ENCODE results near the gene TTC23. TPM values are rescaled to one million over a fixed set of nuclear protein-coding genes. Genes with fewer than 3 reads are reported as not detected.
A peak's percentile ranks its signal among the peaks of the same experiment; 100 is the strongest.

TTC23 gene
- total RNA-seq, 1 donor from 2014 or later = 23.1 TPM

DNA sequence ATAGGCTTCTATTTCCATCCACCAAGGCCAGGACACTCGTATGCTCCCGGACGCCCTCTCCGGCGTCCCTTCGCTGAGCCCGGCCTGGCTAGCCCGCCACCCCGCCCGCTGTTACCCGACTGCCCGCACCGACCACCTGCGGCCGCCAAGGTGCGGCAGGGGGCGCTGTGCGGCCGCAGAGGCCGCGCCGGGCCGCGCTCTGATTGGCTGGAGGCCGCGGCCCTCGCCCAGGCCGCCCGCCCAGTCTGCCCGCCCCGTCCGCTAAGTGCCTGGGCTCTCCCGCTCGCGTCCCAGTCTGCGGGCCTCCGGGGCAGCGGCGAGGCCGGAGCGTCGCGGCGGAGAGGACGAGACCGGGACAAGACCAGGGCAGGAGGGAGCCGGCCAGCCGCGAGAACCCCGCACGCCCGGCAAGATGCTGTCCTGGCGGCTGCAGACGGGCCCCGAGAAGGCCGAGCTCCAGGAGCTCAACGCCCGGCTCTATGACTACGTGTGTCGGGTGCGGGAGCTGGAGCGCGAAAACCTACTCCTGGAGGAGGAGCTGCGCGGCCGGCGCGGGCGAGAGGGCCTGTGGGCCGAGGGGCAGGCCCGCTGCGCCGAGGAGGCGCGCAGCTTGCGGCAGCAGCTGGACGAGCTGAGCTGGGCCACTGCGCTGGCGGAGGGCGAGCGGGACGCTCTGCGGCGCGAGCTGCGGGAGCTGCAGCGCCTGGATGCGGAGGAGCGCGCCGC, 144.4 kb downstream of the TTC23 start, which contains the start of gene SYNM:
TSS of gene SYNM (plus strand) at position 293 of the 726 bp plus-strand sequence. CDS start at position 413, 120 bp downstream.
- H3K4me3 Mint-ChIP-seq (ENCODE audit: unreplicated experiment) = peak within 1 kb of the TSS; percentile 71
- peaks cover 10% of the 10 kb centered on the region for H3K27me3 Mint-ChIP-seq (ENCODE audit: unreplicated experiment)
- peaks cover 16% of the 10 kb centered on the region for H3K4me1 Mint-ChIP-seq (ENCODE audit: unreplicated experiment)
- peak; percentile 91 for DNase-seq (ENCODE audit: extremely low spot score, unreplicated experiment)
- H3K27ac Mint-ChIP-seq (ENCODE audit: unreplicated experiment) = no peak within 1 kb of the TSS
- no peaks in the 10 kb centered on the region for H3K9me3 Mint-ChIP-seq (ENCODE audit: unreplicated experiment)
- TF ChIP-seq, protein P1, sequence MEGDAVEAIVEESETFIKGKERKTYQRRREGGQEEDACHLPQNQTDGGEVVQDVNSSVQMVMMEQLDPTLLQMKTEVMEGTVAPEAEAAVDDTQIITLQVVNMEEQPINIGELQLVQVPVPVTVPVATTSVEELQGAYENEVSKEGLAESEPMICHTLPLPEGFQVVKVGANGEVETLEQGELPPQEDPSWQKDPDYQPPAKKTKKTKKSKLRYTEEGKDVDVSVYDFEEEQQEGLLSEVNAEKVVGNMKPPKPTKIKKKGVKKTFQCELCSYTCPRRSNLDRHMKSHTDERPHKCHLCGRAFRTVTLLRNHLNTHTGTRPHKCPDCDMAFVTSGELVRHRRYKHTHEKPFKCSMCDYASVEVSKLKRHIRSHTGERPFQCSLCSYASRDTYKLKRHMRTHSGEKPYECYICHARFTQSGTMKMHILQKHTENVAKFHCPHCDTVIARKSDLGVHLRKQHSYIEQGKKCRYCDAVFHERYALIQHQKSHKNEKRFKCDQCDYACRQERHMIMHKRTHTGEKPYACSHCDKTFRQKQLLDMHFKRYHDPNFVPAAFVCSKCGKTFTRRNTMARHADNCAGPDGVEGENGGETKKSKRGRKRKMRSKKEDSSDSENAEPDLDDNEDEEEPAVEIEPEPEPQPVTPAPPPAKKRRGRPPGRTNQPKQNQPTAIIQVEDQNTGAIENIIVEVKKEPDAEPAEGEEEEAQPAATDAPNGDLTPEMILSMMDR (IDR thresholded peaks at IDR 0.05) = peak; percentile 92
- H3K36me3 Mint-ChIP-seq (ENCODE audit: unreplicated experiment) = no peaks in the 10 kb centered on the region

DNA sequence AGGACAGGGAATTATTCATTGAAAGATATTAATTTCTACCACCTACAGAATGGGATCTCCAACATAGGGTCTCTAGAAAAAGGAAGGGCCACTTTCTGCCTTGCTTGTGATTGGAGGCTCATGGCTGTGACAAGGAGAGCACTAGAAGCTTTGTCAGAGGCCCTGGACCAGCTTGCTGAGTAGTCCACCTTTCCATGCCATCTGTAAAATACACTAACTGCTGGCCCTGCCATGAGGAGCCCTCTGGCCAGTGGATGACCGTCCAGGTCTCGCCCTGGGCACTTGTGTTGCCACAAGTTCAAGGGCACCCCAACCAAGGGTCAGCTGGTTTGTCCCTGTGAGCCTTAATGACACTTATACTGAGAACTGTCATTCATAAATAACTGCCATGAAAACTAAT, 146.1 kb downstream of the TTC23 start:
- peaks cover 16% of the 10 kb centered on the region for H3K4me1 Mint-ChIP-seq (ENCODE audit: unreplicated experiment)
- H3K4me3 Mint-ChIP-seq (ENCODE audit: unreplicated experiment) = peak overlapping the region; percentile 30
- TF ChIP-seq, protein P1 (IDR thresholded peaks at IDR 0.05) = no peak
- H3K27me3 Mint-ChIP-seq (ENCODE audit: unreplicated experiment) = peaks cover 10% of the 10 kb centered on the region
- H3K9me3 Mint-ChIP-seq (ENCODE audit: unreplicated experiment) = no peaks in the 10 kb centered on the region
- no peak for DNase-seq (ENCODE audit: extremely low spot score, unreplicated experiment)
- no peak overlapping the region for H3K27ac Mint-ChIP-seq (ENCODE audit: unreplicated experiment)
- no peaks in the 10 kb centered on the region for H3K36me3 Mint-ChIP-seq (ENCODE audit: unreplicated experiment)

DNA sequence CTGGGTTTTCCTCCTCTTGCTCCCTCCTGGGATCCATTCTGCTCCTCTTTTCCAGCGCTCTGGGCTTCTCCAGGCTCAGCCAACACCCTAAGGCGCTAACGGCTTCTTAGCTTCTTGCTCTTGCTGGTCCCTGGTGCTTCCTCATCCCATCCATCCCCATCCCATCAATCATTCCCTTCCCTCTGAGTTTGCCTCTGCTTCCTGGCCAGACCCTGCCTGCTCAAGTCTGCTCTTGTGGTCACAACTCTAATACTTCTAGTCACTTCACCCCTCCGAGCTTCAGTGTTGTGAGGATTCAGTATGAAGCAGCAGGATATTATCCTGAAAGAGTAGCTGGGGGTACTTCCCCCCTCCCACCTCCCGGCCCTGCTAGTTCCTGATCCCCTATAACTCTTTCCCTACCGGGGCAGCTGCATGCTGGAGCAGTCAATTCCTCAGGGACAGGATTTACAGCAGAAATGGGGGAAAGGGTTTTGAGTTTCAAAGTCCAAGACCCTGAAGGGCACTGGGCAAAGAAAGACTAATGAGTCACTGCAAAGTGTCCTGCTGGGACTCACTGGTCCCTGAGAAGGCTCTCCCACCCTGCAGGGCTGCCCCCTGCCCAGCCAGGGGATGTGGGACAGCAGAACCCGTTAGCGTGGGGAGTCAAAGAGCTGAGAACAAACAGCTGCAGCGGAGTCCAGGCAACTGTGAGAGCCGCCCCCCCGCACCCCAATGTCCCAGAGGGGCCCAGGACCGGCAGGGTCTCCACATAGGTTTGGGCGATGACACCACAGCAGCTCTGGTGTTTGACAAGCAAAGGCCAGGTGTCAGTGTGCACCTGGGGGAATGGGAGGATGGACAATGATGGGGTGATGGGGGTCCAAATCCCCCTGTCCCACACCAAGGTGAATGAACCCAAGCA, 146.8 kb downstream of the TTC23 start:
- Mint-ChIP-seq H3K9me3 (ENCODE audit: unreplicated experiment) (no peaks in the 10 kb centered on the region), H3K4me3 (ENCODE audit: unreplicated experiment) (no peak overlapping the region), H3K36me3 (ENCODE audit: unreplicated experiment) (no peaks in the 10 kb centered on the region), H3K27me3 (ENCODE audit: unreplicated experiment) (peaks cover 11% of the 10 kb centered on the region), H3K27ac (ENCODE audit: unreplicated experiment) (no peak overlapping the region), H3K4me1 (ENCODE audit: unreplicated experiment) (peaks cover 14% of the 10 kb centered on the region)
- DNase-seq (ENCODE audit: extremely low spot score, unreplicated experiment) = no peak
- TF ChIP-seq, protein P1 (IDR thresholded peaks at IDR 0.05) = no peak

DNA sequence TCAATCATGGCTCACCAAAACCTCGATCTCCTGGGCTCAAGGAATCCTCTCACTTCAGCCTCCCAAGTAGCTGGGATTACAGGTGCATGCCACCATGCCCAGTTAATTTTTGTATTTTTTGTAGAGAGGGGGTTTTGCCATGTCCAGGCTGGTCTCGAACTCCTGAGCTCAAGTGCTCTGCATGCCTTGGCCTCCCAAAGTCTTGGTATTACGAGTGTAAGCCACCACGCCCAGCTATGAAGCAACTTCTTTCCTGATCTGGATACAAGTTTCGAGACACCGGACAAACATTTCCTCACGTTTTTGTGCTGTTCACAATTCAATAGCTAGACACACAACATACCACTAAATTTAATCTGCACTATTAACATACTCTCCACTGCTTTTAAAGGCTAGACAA, 147.9 kb downstream of the TTC23 start:
- no peak overlapping the region for H3K27ac Mint-ChIP-seq (ENCODE audit: unreplicated experiment)
- H3K4me3 Mint-ChIP-seq (ENCODE audit: unreplicated experiment) = no peak overlapping the region
- no peaks in the 10 kb centered on the region for H3K9me3 Mint-ChIP-seq (ENCODE audit: unreplicated experiment)
- peaks cover 13% of the 10 kb centered on the region for H3K4me1 Mint-ChIP-seq (ENCODE audit: unreplicated experiment)
- DNase-seq (ENCODE audit: extremely low spot score, unreplicated experiment) = no peak
- no peaks in the 10 kb centered on the region for H3K36me3 Mint-ChIP-seq (ENCODE audit: unreplicated experiment)
- TF ChIP-seq, protein P1 (IDR thresholded peaks at IDR 0.05) = no peak
- peaks cover 11% of the 10 kb centered on the region for H3K27me3 Mint-ChIP-seq (ENCODE audit: unreplicated experiment)
